Endothelial cell of umbilical vein (primary cell): ENCODE measurements around the gene ADAM10.

Experiments used
- EZH2 ChIP-seq: IDR thresholded peaks from 2 replicates; pipeline ENCODE4 v1.6.1; 2012; ENCODE audit warnings: borderline replicate concordance, low read depth, mild to moderate bottlenecking, moderate library complexity, low read length, inconsistent platforms; ENCODE audit not compliant: severe bottlenecking
- GATA2 ChIP-seq: IDR thresholded peaks from 2 replicates; pipeline ENCODE4 v1.7.0; 2011; ENCODE audit warnings: low read depth, mild to moderate bottlenecking, moderate library complexity, mixed read lengths, low read length; ENCODE audit not compliant: insufficient read length, insufficient read depth
- JUN ChIP-seq: IDR thresholded peaks from 2 replicates; pipeline ENCODE4 v1.6.1; 2011; ENCODE audit warnings: borderline replicate concordance, low read depth; ENCODE audit not compliant: insufficient read length, insufficient read depth
- POLR2A ChIP-seq: IDR thresholded peaks from 2 replicates; pipeline ENCODE4 v1.6.1; 2012; ENCODE audit warnings: low read depth, mild to moderate bottlenecking, control low read depth, low read length
- POLR2AphosphoS5 ChIP-seq: IDR thresholded peaks from 2 replicates; pipeline ENCODE4 v1.6.1; 2012; ENCODE audit warnings: low read depth, mild to moderate bottlenecking, control low read depth, low read length, moderate library complexity; ENCODE audit not compliant: insufficient read depth
- TF ChIP-seq, protein P1 (sequence below), 2 donors: IDR thresholded peaks; 1 replicate in 1 of 2; 2 replicates in 1 of 2; pipeline ENCODE4 v1.5.1; 2011; ENCODE audit warnings: low read length in 2 of 2, mild to moderate bottlenecking in 2 of 2, moderate library complexity in 2 of 2, control low read depth in 1 of 2, inconsistent platforms in 1 of 2, low read depth in 1 of 2; ENCODE audit not compliant: insufficient read depth in 1 of 2; ENCODE audit errors: extremely low read depth in 1 of 2

DNA sequence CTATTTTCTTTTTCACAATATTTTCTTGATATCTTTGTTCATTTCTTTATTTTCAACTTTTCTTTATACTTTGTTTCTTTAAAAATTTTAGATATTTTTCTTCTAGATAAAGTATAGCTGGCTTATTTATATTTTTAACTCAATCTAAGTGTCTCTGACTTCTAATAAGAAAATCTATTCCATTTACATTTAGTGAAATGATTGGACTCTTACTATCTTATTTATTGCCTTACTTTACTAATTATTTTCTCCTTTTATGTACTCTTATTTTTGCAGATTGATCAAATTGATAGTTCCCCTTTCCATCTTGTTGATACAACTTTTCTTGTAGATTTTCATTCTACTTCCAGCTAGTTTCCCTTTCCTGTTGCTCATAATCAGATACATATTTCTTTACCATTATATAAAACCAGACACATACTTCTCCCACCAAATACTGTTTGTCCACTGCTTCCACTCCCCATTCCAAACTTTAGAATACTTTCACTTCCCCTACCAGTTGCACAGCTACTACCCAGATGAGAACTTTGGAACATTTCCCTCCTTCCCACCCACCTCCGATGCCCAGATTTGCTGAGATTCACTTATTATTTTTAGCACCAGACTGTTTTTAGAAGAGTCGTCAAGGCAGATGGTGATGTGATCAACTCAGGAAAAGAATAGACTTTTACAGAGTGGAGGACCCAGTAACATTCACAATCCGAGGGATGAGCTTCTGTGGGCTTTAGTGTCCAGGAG lies 166.2 kb downstream of the ADAM10 start:
- TF ChIP-seq POLR2A: no peak
- TF ChIP-seq, protein P1, sequence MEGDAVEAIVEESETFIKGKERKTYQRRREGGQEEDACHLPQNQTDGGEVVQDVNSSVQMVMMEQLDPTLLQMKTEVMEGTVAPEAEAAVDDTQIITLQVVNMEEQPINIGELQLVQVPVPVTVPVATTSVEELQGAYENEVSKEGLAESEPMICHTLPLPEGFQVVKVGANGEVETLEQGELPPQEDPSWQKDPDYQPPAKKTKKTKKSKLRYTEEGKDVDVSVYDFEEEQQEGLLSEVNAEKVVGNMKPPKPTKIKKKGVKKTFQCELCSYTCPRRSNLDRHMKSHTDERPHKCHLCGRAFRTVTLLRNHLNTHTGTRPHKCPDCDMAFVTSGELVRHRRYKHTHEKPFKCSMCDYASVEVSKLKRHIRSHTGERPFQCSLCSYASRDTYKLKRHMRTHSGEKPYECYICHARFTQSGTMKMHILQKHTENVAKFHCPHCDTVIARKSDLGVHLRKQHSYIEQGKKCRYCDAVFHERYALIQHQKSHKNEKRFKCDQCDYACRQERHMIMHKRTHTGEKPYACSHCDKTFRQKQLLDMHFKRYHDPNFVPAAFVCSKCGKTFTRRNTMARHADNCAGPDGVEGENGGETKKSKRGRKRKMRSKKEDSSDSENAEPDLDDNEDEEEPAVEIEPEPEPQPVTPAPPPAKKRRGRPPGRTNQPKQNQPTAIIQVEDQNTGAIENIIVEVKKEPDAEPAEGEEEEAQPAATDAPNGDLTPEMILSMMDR (IDR thresholded peaks at IDR 0.05; ENCODE audit: extremely low read depth in 1 of 2, insufficient read depth in 1 of 2, low read depth in 1 of 2, low read length in 2 of 2): no peak
- TF ChIP-seq JUN: no peak
- no peak for TF ChIP-seq GATA2
- no peak for TF ChIP-seq EZH2
- TF ChIP-seq POLR2AphosphoS5: no peak
